ENCODE data around the gene IL1RAPL2.

IL1RAPL2 gene

GRCh38 chrX:105269386-105269785, 703.4 kb downstream of the IL1RAPL2 start:
- FAIRE-seq = no peak
- DNase-seq (ENCODE audit: insufficient read length, low spot score) = no peak
- TF ChIP-seq CTCF (IDR thresholded peaks at IDR 0.05; ENCODE audit: insufficient read depth, missing control alignments) = no peak

- no peak for DNase-seq (ENCODE audit: insufficient read length, low spot score)
- no peak for FAIRE-seq
- TF ChIP-seq CTCF (IDR thresholded peaks at IDR 0.05; ENCODE audit: insufficient read depth, missing control alignments) = no peak
Measured at GRCh38 chrX:105273326-105273725, 707.3 kb downstream of the IL1RAPL2 start.

GRCh38 chrX:105274091-105274490, 708.1 kb downstream of the IL1RAPL2 start:
- FAIRE-seq = no peak
- TF ChIP-seq CTCF (IDR thresholded peaks at IDR 0.05; ENCODE audit: insufficient read depth, missing control alignments) = no peak
- DNase-seq (ENCODE audit: insufficient read length, low spot score) = no peak

- no peak for DNase-seq (ENCODE audit: insufficient read length, low spot score)
- FAIRE-seq = no peak
- TF ChIP-seq CTCF (IDR thresholded peaks at IDR 0.05; ENCODE audit: insufficient read depth, missing control alignments) = no peak
Measured at GRCh38 chrX:105277132-105277531, 711.1 kb downstream of the IL1RAPL2 start.

- FAIRE-seq = no peak
- no peak for DNase-seq (ENCODE audit: insufficient read length, low spot score)
- no peak for TF ChIP-seq CTCF (IDR thresholded peaks at IDR 0.05; ENCODE audit: insufficient read depth, missing control alignments)
Measured at GRCh38 chrX:105282077-105282476, 716.1 kb downstream of the IL1RAPL2 start.

GRCh38 chrX:105297041-105297440, 731.0 kb downstream of the IL1RAPL2 start:
- TF ChIP-seq CTCF (IDR thresholded peaks at IDR 0.05; ENCODE audit: insufficient read depth, missing control alignments) = no peak
- DNase-seq (ENCODE audit: insufficient read length, low spot score) (no peak), FAIRE-seq (no peak)

GRCh38 chrX:105299286-105299685, 733.3 kb downstream of the IL1RAPL2 start:
- no peak for FAIRE-seq
- DNase-seq (ENCODE audit: insufficient read length, low spot score) = no peak
- TF ChIP-seq CTCF (IDR thresholded peaks at IDR 0.05; ENCODE audit: insufficient read depth, missing control alignments) = no peak
